Tibial nerve (tissue), 4 donors: ENCODE data around the gene CDC42BPB. TPM values are rescaled to one million over a fixed set of nuclear protein-coding genes. Genes with fewer than 3 reads are reported as not detected.

ENCODE experiments used
- DNase-seq, 2 donors: peaks; one replicate each; pipeline ENCODE4 v3.0.0-alpha.2; 2019; ENCODE audit warnings: low spot score in 2 of 2
- H3K27ac ChIP-seq, 4 donors: fragments of 200-600 bp; sonication (generic) in 3 of 4; one replicate each; pipeline ENCODE4 v1.5.1; 2017 to 2019; ENCODE audit warnings: mild to moderate bottlenecking in 1 of 4
- H3K27me3 ChIP-seq, 2 donors: fragments of 200-600 bp; sonication (generic) in 1 of 2; one replicate each; pipeline versions ENCODE4 v1.5.1 to v1.6.0; 2017 to 2019
- H3K36me3 ChIP-seq, 3 donors: fragments of 200-600 bp; sonication (generic); one replicate each; pipeline ENCODE4 v1.5.1; 2018 to 2019
- H3K4me1 ChIP-seq, 4 donors: fragments of 200-600 bp; sonication (generic) in 3 of 4; one replicate each; pipeline ENCODE4 v1.5.1; 2017 to 2019
- H3K4me3 ChIP-seq, 4 donors: fragments of 200-600 bp; sonication (generic) in 3 of 4; one replicate each; pipeline ENCODE4 v1.5.1; 2017 to 2019; ENCODE audit warnings: mild to moderate bottlenecking in 1 of 4, moderate library complexity in 1 of 4
- H3K9me3 ChIP-seq, 4 donors: fragments of 200-600 bp; sonication (generic) in 3 of 4; one replicate each; pipeline ENCODE4 v1.5.1; 2017 to 2019
- EP300 ChIP-seq, 2 donors: sonication (generic); formaldehyde crosslinking; IDR thresholded peaks; one replicate each; pipeline ENCODE4 v1.6.1; 2017; ENCODE audit warnings: antibody characterized with exemption in 2 of 2, mild to moderate bottlenecking in 1 of 2
- POLR2A ChIP-seq, 2 donors: fragments of 450-650 bp; IDR thresholded peaks; one replicate each; pipeline ENCODE4 v1.6.1; 2017; ENCODE audit warnings: antibody characterized with exemption in 2 of 2, mild to moderate bottlenecking in 2 of 2, moderate library complexity in 2 of 2
- WGBS, 2 donors: methylation state at CpG; one replicate each; pipeline ENCODE4 v1.1.5; 2018; 5-methylcytosine and 5-hydroxymethylcytosine counted together
- total RNA-seq, 4 donors: library from RNA; depleted of rRNA; stranded (reverse); fragments of >200 nt; gene quantifications; one replicate each; pipeline ENCODE4 v1.1.0, GENCODE V29; 2016
- TF ChIP-seq, protein P1 (sequence below), 5 experiments: fragments of 200-600 bp in 3 of 5; fragments of 450-650 bp in 2 of 5; sonication (generic) in 3 of 5; IDR thresholded peaks; one replicate each; pipeline ENCODE4 v1.5.1; 2016 to 2019; ENCODE audit warnings: antibody characterized with exemption in 5 of 5, mild to moderate bottlenecking in 3 of 5, moderate library complexity in 2 of 5

Gene CDC42BPB
- total RNA-seq, 4 donors from 2014 or later: 115 to 172 (median 134) TPM

DNA sequence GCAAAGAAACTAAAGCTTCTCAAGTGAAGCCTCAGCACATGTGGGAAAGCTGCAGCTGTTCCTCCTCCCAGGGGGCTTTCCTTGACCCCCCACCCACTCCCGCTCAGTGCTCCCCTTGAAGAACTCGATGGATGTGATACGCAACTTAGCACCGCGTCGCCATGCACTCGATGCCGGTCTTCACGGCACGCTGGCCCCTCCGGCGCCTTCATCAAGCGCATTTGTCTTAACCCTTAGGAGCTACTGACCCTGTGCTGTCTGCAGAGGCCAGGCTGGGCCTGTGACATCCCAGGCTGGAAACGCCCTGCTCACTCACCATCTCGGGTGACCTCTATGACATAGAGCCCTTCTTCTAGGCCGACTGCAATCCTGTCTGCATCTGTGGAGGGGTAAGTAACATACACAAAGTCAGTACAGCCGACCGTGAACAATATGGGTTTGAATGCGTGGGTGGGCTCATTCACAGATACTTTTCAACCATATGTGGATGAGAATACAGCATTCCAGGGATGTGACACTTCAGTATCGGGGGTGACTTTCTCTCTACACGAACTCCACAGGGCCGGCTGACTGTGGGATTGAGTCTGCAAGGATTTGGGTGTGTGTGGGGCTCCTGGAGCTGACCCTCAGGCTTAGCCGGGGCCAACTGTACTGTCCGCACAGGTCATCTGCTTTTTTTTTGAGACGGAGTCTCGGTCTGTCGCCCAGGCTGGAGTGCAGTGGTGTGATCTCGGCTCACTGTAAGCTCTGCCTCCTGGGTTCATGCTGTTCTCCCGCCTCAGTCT lies 111.8 kb downstream of the CDC42BPB start:
- peaks cover 13 to 95% (median 17%) of the 10 kb centered on the region in 3 donors for H3K36me3 ChIP-seq
- H3K4me3 ChIP-seq: no peak overlapping the region
- no peak overlapping the region for H3K27ac ChIP-seq
- 72 to 76% methylated on average over 29 of the region's 29 CpGs for WGBS, 2 donors
- H3K4me1 ChIP-seq: peaks cover 0 to 28% (median 8%) of the 10 kb centered on the region in 4 donors
- TF ChIP-seq POLR2A (IDR thresholded peaks at IDR 0.05) (no peak), EP300 (IDR thresholded peaks at IDR 0.05) (no peak)
- TF ChIP-seq, protein P1, sequence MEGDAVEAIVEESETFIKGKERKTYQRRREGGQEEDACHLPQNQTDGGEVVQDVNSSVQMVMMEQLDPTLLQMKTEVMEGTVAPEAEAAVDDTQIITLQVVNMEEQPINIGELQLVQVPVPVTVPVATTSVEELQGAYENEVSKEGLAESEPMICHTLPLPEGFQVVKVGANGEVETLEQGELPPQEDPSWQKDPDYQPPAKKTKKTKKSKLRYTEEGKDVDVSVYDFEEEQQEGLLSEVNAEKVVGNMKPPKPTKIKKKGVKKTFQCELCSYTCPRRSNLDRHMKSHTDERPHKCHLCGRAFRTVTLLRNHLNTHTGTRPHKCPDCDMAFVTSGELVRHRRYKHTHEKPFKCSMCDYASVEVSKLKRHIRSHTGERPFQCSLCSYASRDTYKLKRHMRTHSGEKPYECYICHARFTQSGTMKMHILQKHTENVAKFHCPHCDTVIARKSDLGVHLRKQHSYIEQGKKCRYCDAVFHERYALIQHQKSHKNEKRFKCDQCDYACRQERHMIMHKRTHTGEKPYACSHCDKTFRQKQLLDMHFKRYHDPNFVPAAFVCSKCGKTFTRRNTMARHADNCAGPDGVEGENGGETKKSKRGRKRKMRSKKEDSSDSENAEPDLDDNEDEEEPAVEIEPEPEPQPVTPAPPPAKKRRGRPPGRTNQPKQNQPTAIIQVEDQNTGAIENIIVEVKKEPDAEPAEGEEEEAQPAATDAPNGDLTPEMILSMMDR (IDR thresholded peaks at IDR 0.05): no peak
- no peaks in the 10 kb centered on the region for H3K9me3 ChIP-seq
- H3K27me3 ChIP-seq: no peaks in the 10 kb centered on the region
- no peak for DNase-seq

DNA sequence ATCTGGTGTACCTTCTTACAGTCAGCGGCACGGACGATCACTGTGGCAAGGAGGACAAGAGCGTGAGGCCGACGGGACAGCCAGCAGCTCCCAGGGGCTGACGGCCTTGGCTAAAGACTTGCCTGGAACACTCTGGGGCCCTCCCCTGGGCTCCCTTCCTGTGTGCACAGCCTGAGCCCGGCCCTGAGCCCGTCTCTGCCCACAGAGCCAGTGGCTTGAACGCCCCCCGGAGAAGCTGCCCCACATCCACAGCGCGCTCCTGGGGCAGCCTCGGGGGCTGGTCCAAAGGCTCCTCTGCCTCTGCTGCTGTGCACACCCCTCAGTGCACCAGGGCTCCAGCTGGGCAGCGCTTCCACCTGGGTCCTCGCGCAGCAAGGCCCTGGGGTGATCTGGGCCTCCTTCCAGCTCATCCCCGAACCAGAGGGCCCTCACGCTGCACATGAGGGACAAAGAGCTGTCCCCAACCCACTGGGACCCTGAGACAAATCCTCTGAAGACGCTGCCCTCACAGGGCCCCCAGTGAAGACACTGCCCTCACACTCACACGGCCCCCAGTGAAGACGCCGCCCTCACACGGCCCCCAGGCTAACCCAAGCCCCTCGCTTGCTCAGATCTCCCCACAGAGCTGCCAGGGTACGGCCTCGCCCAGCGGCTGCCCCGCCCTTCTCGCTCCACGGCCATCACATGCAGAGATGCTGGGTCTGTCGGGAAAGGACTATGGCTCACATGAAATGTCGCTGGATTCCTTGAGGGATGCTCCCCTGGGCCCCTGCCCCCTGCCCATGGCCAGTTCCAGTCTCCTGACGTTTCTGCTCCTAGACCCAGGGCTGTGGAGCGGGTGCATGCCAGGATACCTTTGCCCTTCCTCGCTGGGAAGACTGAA lies 112.7 kb downstream of the CDC42BPB start:
- no peaks in the 10 kb centered on the region for H3K27me3 ChIP-seq
- TF ChIP-seq EP300 (IDR thresholded peaks at IDR 0.05): no peak
- TF ChIP-seq, protein P1 (IDR thresholded peaks at IDR 0.05): no peak
- TF ChIP-seq POLR2A (IDR thresholded peaks at IDR 0.05): no peak
- no peak for DNase-seq
- H3K9me3 ChIP-seq: no peaks in the 10 kb centered on the region
- peaks cover 9 to 95% (median 9%) of the 10 kb centered on the region in 3 donors for H3K36me3 ChIP-seq
- H3K4me3 ChIP-seq: no peak overlapping the region
- H3K4me1 ChIP-seq: peaks cover 0 to 20% (median 5%) of the 10 kb centered on the region in 4 donors
- whole genome bisulfite sequencing, 2 donors: 92% methylated on average over 33 to 34 of the region's 36 CpGs
- H3K27ac ChIP-seq: no peak overlapping the region

DNA sequence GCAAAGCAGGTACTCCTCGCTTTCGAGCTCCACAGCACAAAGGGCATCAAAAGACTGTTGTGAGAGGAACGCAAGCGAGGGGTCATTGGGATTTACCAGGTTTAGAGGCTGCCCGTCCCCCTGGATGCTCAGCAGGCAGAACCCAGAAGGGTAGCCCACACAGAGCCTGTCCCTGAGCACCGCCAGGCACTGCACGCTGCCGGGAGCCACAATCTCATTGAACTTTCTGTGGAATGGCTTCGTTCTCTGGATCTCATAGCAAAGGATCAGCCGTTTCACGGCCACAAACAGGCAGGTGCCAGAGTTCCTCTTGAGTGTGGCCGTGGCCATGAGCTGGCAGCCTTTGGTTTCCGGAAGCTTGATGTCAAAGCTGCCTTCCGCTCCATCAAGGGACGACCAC lies 113.4 kb downstream of the CDC42BPB start:
- TF ChIP-seq, protein P1 (IDR thresholded peaks at IDR 0.05): no peak
- TF ChIP-seq POLR2A (IDR thresholded peaks at IDR 0.05) (no peak), EP300 (IDR thresholded peaks at IDR 0.05) (no peak)
- Histone ChIP-seq H3K27ac (no peak overlapping the region), H3K27me3 (no peaks in the 10 kb centered on the region), H3K4me3 (no peak overlapping the region), H3K4me1 (peaks cover 0 to 15% (median 2%) of the 10 kb centered on the region in 4 donors), H3K36me3 (peaks cover 9 to 95% (median 13%) of the 10 kb centered on the region in 3 donors), H3K9me3 (no peaks in the 10 kb centered on the region)
- 94 to 97% methylated on average over 15 of the region's 15 CpGs for WGBS, 2 donors
- no peak for DNase-seq

DNA sequence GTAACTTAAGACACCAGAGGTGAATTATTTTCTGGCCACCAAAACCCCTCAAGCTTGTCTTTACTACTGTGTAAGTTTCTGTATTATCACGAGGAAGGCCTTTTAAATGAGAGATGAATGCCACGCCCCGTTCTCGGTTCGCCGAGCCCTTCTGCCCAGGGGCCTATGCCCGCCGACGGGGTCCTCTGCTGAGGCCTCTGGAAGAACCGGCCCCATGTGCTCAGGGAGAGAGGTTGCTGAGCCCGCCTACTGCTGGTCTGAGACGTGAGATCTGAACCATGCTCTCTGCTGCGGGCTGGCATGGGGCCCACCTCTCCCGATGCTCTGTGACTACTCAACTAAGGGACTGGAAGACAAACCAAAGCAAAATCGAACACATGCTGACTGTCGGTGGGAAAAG lies 113.9 kb downstream of the CDC42BPB start:
- H3K27me3 ChIP-seq: no peaks in the 10 kb centered on the region
- WGBS, 2 donors: 90 to 92% methylated on average over 16 of the region's 16 CpGs
- H3K36me3 ChIP-seq: peaks cover 9 to 95% (median 13%) of the 10 kb centered on the region in 3 donors
- no peaks in the 10 kb centered on the region for H3K9me3 ChIP-seq
- TF ChIP-seq, protein P1 (IDR thresholded peaks at IDR 0.05): no peak
- no peak for TF ChIP-seq EP300 (IDR thresholded peaks at IDR 0.05)
- TF ChIP-seq POLR2A (IDR thresholded peaks at IDR 0.05): no peak
- no peak for DNase-seq
- no peak overlapping the region for H3K27ac ChIP-seq
- H3K4me1 ChIP-seq: peaks cover 0 to 11% (median 0%) of the 10 kb centered on the region in 4 donors
- no peak overlapping the region for H3K4me3 ChIP-seq
